Breast epithelium (tissue), 3 donors: ENCODE results near the gene MME.

ENCODE experiments used
- POLR2A ChIP-seq: fragments of 450-650 bp; IDR thresholded peaks from one replicate; pipeline ENCODE4 v1.6.1; 2016; ENCODE audit warnings: antibody characterized with exemption, mild to moderate bottlenecking, moderate library complexity
- POLR2AphosphoS5 ChIP-seq, 3 donors: sonication (generic); formaldehyde crosslinking; IDR thresholded peaks; one replicate each; pipeline ENCODE4 v1.6.1; 2017; ENCODE audit warnings: antibody characterized with exemption in 3 of 3
- TF ChIP-seq, protein P1 (sequence below), 3 donors: fragments of 450-650 bp; IDR thresholded peaks; one replicate each; pipeline ENCODE4 v1.5.1; 2016 to 2017; ENCODE audit warnings: antibody characterized with exemption in 3 of 3, mild to moderate bottlenecking in 3 of 3, moderate library complexity in 3 of 3

- TF ChIP-seq, protein P1, sequence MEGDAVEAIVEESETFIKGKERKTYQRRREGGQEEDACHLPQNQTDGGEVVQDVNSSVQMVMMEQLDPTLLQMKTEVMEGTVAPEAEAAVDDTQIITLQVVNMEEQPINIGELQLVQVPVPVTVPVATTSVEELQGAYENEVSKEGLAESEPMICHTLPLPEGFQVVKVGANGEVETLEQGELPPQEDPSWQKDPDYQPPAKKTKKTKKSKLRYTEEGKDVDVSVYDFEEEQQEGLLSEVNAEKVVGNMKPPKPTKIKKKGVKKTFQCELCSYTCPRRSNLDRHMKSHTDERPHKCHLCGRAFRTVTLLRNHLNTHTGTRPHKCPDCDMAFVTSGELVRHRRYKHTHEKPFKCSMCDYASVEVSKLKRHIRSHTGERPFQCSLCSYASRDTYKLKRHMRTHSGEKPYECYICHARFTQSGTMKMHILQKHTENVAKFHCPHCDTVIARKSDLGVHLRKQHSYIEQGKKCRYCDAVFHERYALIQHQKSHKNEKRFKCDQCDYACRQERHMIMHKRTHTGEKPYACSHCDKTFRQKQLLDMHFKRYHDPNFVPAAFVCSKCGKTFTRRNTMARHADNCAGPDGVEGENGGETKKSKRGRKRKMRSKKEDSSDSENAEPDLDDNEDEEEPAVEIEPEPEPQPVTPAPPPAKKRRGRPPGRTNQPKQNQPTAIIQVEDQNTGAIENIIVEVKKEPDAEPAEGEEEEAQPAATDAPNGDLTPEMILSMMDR (IDR thresholded peaks at IDR 0.05), result no peak
- TF ChIP-seq POLR2A (no peak), POLR2AphosphoS5 (IDR thresholded peaks at IDR 0.05) (no peak)
These were observed 4.9 kb upstream of the MME start for GRCh38 chr3:155075200-155075599.
